Stomach (tissue), 4 donors: ENCODE data around the gene PTPMT1.

ENCODE experiments used
- CTCF ChIP-seq, 7 experiments: fragments of 450-650 bp in 4 of 7; fragments of 200-600 bp in 3 of 7; sonication (generic) in 3 of 7; IDR thresholded peaks; one replicate each; pipeline ENCODE4 v1.5.1; 2016 to 2019; ENCODE audit warnings: antibody characterized with exemption in 7 of 7, control low read depth in 2 of 7, mild to moderate bottlenecking in 1 of 7
- EP300 ChIP-seq: sonication (generic); formaldehyde crosslinking; IDR thresholded peaks from one replicate; pipeline ENCODE4 v1.6.1; 2017; ENCODE audit warnings: antibody characterized with exemption
- POLR2A ChIP-seq, 4 donors: fragments of 450-650 bp; IDR thresholded peaks; one replicate each; pipeline ENCODE4 v1.6.1; 2016; ENCODE audit warnings: antibody characterized with exemption in 4 of 4, control low read depth in 2 of 4, mild to moderate bottlenecking in 1 of 4, moderate library complexity in 1 of 4

GRCh38 chr11:47533690-47534151, 31.7 kb upstream of the PTPMT1 start:
- TF ChIP-seq CTCF (IDR thresholded peaks at IDR 0.05) = no peak
- no peak for TF ChIP-seq POLR2A (IDR thresholded peaks at IDR 0.05)
- TF ChIP-seq EP300 = no peak
